Measurements from ENCODE around the gene PIAS2. TPM values are rescaled to one million over a fixed set of nuclear protein-coding genes. Genes with fewer than 3 reads are reported as not detected.
"Not testable (repeated sequence)": the region's sequence is repeated elsewhere in the genome, so short reads cannot be mapped to it uniquely, and the experiment has no call there.

The PIAS2 gene
- total RNA-seq, 1 donor from 2014 or later, result 8.7 TPM

- DNase-seq (ENCODE audit: low read depth in 2 of 2), result not testable (repeated sequence)
Measured at GRCh38 chr18:46832422-46832821, 84.9 kb downstream of the PIAS2 start.

- DNase-seq (ENCODE audit: low read depth in 2 of 2), result no peak
Measured at GRCh38 chr18:46831434-46831833, 85.9 kb downstream of the PIAS2 start.

GRCh38 chr18:46830633-46831032, 86.7 kb downstream of the PIAS2 start:
- no peak for DNase-seq (ENCODE audit: low read depth in 2 of 2)

- no peak for DNase-seq (ENCODE audit: low read depth in 2 of 2)
Measured at GRCh38 chr18:46829947-46830346, 87.4 kb downstream of the PIAS2 start.

DNA sequence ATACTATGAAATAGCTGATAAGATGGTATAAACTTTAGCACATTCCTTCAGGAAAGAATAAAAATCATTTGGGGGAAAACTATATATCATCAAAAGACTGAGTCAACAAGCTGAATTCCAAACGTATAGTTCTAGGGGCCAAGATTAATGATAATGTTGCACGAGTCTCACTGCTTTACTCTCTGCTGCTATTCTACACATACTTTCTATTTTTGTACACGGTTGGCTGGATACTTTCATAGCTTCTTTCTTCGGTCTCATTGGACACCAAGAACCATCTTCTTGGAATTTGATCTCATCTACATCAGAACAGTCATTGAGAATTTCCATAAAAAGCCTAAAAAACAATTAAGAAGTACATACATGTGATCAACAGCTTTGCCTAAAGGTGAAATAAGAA, 87.8 kb downstream of the PIAS2 start:
- DNase-seq (ENCODE audit: low read depth in 2 of 2), result no peak

- DNase-seq (ENCODE audit: low read depth in 2 of 2), result no peak
Measured at GRCh38 chr18:46821856-46822711, 95.2 kb downstream of the PIAS2 start.

- DNase-seq (ENCODE audit: low read depth in 2 of 2), result no peak
Measured at GRCh38 chr18:46820863-46821262, 96.4 kb downstream of the PIAS2 start.

GRCh38 chr18:46815661-46816060, 101.6 kb downstream of the PIAS2 start:
- DNase-seq (ENCODE audit: low read depth in 2 of 2), result no peak

- DNase-seq (ENCODE audit: low read depth in 2 of 2), result no peak
Measured at GRCh38 chr18:46814399-46814798, 102.9 kb downstream of the PIAS2 start.

GRCh38 chr18:46812311-46812710, 105.0 kb downstream of the PIAS2 start:
- DNase-seq (ENCODE audit: low read depth in 2 of 2), result no peak

DNA sequence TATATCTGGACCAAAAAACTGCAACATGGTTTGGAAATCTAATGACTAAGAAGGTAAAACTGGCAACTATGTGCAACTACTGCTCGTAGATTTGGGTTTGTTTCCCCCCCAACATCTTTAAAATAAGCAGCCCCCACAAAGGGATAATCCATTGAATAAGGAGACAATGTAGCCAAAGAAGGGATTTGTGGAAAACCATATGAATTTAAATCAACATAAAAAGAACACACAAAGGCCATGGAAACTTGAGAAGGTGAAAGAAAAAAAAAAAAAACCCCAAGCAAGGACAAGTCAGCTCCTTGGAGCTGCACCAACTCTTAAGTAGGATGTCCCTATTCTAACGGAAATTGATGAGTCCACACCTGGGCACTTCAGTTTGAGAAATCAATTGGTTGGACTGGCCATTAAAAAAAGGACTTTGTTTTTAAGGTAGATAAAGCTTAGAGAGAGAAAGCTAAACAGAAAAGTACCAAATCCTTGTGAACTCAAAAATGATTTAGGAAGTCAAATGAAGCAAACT, 106.8 kb downstream of the PIAS2 start:
- DNase-seq (ENCODE audit: low read depth in 2 of 2), result no peak

DNA sequence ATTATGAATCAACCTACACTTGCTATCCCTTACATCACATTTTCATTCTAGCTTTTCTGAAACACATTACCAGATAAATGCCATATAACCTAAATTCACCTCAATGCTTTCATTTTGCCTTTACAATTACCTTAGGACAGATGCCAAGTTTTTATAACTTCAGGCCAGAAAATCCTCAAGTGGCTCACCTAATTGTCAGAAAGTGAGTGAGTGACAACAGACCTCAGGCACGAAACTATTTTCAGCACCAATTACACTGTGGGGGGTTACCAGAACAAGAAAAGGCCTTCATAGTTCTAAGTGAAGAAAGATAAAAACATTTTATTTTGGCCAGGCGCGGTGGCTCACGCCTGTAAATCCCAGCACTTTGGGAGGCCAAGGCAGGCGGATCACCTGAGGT, 108.2 kb downstream of the PIAS2 start:
- no peak for DNase-seq (ENCODE audit: low read depth in 2 of 2)

GRCh38 chr18:46795945-46796344, 121.4 kb downstream of the PIAS2 start:
- not testable (repeated sequence) for DNase-seq (ENCODE audit: low read depth in 2 of 2)

DNA sequence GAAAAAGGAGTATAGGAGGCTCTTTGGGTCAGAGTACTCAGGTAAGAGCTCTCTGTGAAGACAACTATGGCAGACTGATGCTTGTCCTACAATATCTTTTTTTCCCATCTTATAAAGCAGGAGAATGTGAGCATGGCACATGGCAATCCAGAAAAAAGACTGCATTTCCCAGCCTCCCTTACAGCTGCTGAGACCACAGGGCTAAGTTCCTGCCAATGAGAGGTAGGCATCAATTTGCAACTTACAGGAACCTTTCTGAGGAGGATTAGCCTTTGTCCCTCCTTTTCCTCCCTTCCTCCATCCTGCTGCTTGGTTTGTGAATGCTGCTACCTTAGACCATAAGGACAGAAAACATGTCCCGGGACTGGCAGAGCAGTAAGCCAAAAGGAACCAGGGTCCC, 122.7 kb downstream of the PIAS2 start:
- DNase-seq (ENCODE audit: low read depth in 2 of 2), result no peak

DNA sequence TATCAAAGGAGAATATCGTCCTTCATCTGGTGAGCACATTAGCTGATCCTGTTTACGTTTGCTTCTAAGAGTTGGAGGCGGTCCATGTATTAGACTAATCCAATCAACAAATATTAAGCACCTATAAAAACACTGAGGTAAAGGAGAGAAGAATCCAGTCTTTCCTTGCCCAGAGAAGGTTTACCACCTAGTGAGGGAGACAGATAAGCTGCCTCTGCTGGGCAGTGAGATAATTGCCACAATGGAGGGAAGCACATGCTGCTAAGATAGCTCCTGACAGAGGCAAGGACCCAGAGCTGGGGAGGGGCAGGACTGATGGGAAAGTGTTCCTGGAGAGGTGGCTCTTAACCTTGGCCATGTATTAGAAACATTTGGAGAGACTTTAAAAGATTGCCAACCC, 123.7 kb downstream of the PIAS2 start:
- DNase-seq (ENCODE audit: low read depth in 2 of 2), result no peak

- no peak for DNase-seq (ENCODE audit: low read depth in 2 of 2)
Measured at GRCh38 chr18:46789088-46789487, 128.2 kb downstream of the PIAS2 start.

DNA sequence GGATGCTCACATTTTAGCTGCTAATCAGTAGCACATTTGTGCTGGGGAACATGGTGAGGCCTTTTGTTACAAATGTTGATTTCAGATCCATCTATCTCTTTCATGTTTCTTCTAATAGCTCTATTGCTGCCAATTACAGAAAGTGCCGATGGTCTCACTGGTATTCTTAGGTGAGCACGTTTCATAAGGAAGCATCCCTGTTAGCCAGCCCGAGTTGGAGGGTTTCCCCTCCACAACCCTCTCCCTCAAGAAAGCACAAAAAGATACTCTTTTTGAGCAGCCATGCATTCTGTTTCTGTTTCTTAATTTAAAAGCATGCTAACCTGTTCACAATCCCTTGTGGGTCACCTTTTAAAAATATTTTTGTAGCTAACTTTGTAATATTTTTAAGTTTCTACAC, 129.6 kb downstream of the PIAS2 start:
- no peak for DNase-seq (ENCODE audit: low read depth in 2 of 2)

- no peak for DNase-seq (ENCODE audit: low read depth in 2 of 2)
Measured at GRCh38 chr18:46772357-46772756, 144.9 kb downstream of the PIAS2 start.

- no peak for DNase-seq (ENCODE audit: low read depth in 2 of 2)
Measured at GRCh38 chr18:46771141-46771540, 146.2 kb downstream of the PIAS2 start.

DNA sequence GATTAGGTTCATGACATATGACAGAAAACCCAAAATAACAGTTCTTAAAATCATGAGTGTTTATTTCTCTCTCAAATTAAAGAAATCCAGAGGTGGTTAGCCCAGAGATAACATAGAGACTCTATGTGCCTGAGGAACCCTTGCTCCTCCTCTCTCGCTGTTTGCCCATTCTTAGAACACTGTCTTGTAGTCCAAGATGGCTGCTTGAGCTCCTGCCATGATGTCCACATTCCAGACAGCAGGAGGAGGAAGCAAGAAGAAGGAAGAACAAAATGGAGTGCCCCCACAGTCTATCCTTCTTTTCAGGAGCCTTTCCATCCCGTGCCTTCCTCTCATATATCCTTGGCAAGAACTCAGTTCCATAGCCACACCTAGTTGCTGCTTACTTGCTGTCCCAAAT, 146.6 kb downstream of the PIAS2 start:
- no peak for DNase-seq (ENCODE audit: low read depth in 2 of 2)

GRCh38 chr18:46768166-46768921, 149.0 kb downstream of the PIAS2 start:
- DNase-seq (ENCODE audit: low read depth in 2 of 2), result no peak

DNA sequence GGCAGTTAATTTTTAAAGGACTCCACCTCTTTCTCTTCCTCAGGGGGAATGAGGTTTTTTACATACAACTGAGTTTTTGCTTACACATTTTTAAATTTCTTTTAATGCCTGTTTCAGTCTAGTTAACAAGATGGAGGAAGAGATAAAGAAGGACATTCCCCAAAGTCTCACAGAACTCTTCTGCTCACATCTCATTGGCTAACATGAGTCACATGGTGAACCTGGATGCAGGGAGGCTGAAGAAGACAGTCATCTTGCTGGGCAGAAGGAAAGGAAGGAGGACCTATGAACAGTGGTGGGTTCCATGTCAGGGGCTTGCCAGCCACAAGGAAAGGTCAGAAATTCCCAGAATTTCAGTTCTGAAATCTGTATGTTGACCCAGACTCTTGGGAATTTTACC, 150.1 kb downstream of the PIAS2 start:
- no peak for DNase-seq (ENCODE audit: low read depth in 2 of 2)

GRCh38 chr18:46764586-46764985, 152.7 kb downstream of the PIAS2 start:
- no peak for DNase-seq (ENCODE audit: low read depth in 2 of 2)
